ENCODE data around the gene DRAXIN.

- no peak for TF ChIP-seq POLR2A (IDR thresholded peaks at IDR 0.05)
- no peak for TF ChIP-seq CTCF (IDR thresholded peaks at IDR 0.05)
Measured at GRCh38 chr1:11648039-11648438, 43.5 kb upstream of the DRAXIN start.
